H1 (cell line): ENCODE measurements around the gene CASP3. TPM values are rescaled to one million over a fixed set of nuclear protein-coding genes. Genes with fewer than 3 reads are reported as not detected.

Source experiments
- CTBP2 ChIP-seq: IDR thresholded peaks from 2 replicates; pipeline ENCODE4 v1.7.0; 2011; ENCODE audit warnings: borderline replicate concordance, mild to moderate bottlenecking, moderate library complexity, mixed read lengths, low read length; ENCODE audit not compliant: insufficient read depth, insufficient read length
- EZH2 ChIP-seq: fragments of 200-600 bp; sonication (generic); IDR thresholded peaks from 2 replicates; pipeline ENCODE4 v1.7.1; 2012; ENCODE audit warnings: low read depth, mild to moderate bottlenecking, moderate library complexity, low read length, inconsistent platforms; ENCODE audit not compliant: severe bottlenecking
- JUND ChIP-seq: IDR thresholded peaks from 2 replicates; pipeline ENCODE4 v1.6.1; 2011; ENCODE audit warnings: mild to moderate bottlenecking, improper control_type of control experiment, low read length
- PHF8 ChIP-seq: fragments of 200-600 bp; sonication (generic); conservative IDR thresholded peaks from 2 replicates; pipeline ENCODE4 v1.7.1; 2012; ENCODE audit warnings: low read depth, mild to moderate bottlenecking, inconsistent platforms, low read length, moderate library complexity
- POU5F1 ChIP-seq: IDR thresholded peaks from 2 replicates; pipeline ENCODE4 v1.6.1; 2011; ENCODE audit warnings: low read depth, mild to moderate bottlenecking, low read length, moderate library complexity
- SAP30 ChIP-seq: fragments of 300-600 bp; sonication (generic); IDR thresholded peaks from 2 replicates; pipeline ENCODE4 v1.7.1; 2012; ENCODE audit warnings: low read length, moderate library complexity, mild to moderate bottlenecking, inconsistent platforms; ENCODE audit not compliant: insufficient read depth, insufficient replicate concordance
- YY1 ChIP-seq: IDR thresholded peaks from 2 replicates; pipeline ENCODE4 v1.6.1; 2011; ENCODE audit warnings: low read depth, mild to moderate bottlenecking, low read length
- polyA plus RNA-seq, 7 experiments: library from polyadenylated mRNA; depleted of rRNA in 3 of 7; stranded (reverse) in 5 of 7; unstranded in 2 of 7; fragments of >200 nt in 5 of 7; fragments of 200-250 nt in 2 of 7; gene quantifications; 1 replicate in 5 of 7; 2 replicates in 1 of 7; 4 replicates in 1 of 7; pipeline versions ENCODE4 v1.2.1 to v1.2.3, GENCODE V29; 2011 to 2013; ENCODE audit warnings: missing spikeins in 2 of 7, mixed read lengths in 2 of 7
- total RNA-seq: library from RNA; stranded (reverse); fragmentation: NEBNext Ultra II Directional; extraction: Animal tissue kit (Norgen Biotek cat#: 25700); gene quantifications from 2 replicates; pipeline ENCODE4 v1.2.1, GENCODE V29; 2021

The CASP3 gene
- total and polyA plus RNA-seq, 2 of the 8 experiments (the other 6 are each of a cell fraction or from before 2014, with no cell fraction given), result 27.8 to 82.5 TPM

DNA sequence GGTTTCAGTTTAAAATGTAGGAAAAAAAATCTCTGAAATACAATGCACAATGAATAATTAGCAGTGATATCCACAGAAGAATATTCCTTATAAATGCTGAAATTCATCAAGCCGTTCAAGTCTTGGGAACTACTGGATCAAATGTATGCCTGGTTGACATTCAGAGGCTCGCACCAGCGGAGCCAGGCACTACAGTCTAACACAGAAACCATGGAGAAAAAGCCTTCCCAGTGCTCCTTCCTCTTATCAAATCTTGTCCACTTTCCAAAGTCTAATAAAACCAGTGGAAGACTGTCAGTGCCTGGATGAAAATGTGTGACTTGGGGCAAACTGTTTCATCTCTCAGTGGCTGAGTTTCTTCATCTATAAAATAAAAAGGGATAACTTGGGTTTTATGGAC, 48.7 kb upstream of the CASP3 start (continued):
- TF ChIP-seq SAP30, result no peak
- TF ChIP-seq JUND, result no peak
- TF ChIP-seq YY1, result no peak
- no peak for TF ChIP-seq CTBP2
- TF ChIP-seq EZH2, result no peak
- TF ChIP-seq POU5F1, result no peak
- TF ChIP-seq PHF8, result no peak
